BE2C (cell line): ENCODE measurements around the gene TSTD2.
A peak's percentile ranks its signal among the peaks of the same experiment; 100 is the strongest.

Experiments used
- DNase-seq: peaks from one replicate; pipeline ENCODE4 v3.0.0-alpha.2; 2020
- H3K27me3 ChIP-seq: fragments of 250-450 bp; sonication (Bioruptor Pico); 2 replicates; pipeline ENCODE4 v1.5.1; 2020; ENCODE audit warnings: mild to moderate bottlenecking
- H3K36me3 ChIP-seq: fragments of 250-450 bp; sonication (Bioruptor Pico); 2 replicates; pipeline ENCODE4 v1.5.1; 2020; ENCODE audit warnings: mild to moderate bottlenecking
- H3K4me1 ChIP-seq: fragments of 250-450 bp; sonication (Bioruptor Pico); 2 replicates; pipeline ENCODE4 v1.5.1; 2020
- H3K4me3 ChIP-seq: 2 replicates; pipeline ENCODE4 v1.5.1; 2011; ENCODE audit warnings: low read depth, low read length
- H3K9me3 ChIP-seq: fragments of 250-450 bp; sonication (Bioruptor Pico); 2 replicates; pipeline ENCODE4 v1.5.1; 2020
- CTCF ChIP-seq: IDR thresholded peaks from 2 replicates; pipeline ENCODE4 v1.5.1; 2012; ENCODE audit warnings: mild to moderate bottlenecking, low read depth, low read length

The TSTD2 gene

GRCh38 chr9:97557606-97558095 is 75.5 kb downstream of the TSTD2 start:
- H3K36me3 ChIP-seq = peaks cover 70% of the 10 kb centered on the region
- no peak overlapping the region for H3K4me3 ChIP-seq
- TF ChIP-seq CTCF = no peak
- peak; percentile 87 for DNase-seq
- no peaks in the 10 kb centered on the region for H3K27me3 ChIP-seq
- no peaks in the 10 kb centered on the region for H3K9me3 ChIP-seq
- H3K4me1 ChIP-seq = peaks cover 45% of the 10 kb centered on the region

GRCh38 chr9:97556721-97557605 is 76.2 kb downstream of the TSTD2 start:
- Histone ChIP-seq H3K36me3 (peaks cover 70% of the 10 kb centered on the region), H3K9me3 (no peaks in the 10 kb centered on the region), H3K4me3 (no peak overlapping the region), H3K4me1 (peaks cover 40% of the 10 kb centered on the region), H3K27me3 (no peaks in the 10 kb centered on the region)
- DNase-seq = no peak
- peak; percentile 12; the same call in 1 of the 2 replicates for TF ChIP-seq CTCF

GRCh38 chr9:97556036-97556720 is 77.0 kb downstream of the TSTD2 start:
- Histone ChIP-seq H3K36me3 (peaks cover 65% of the 10 kb centered on the region), H3K4me1 (peaks cover 35% of the 10 kb centered on the region), H3K9me3 (no peaks in the 10 kb centered on the region), H3K4me3 (no peak overlapping the region), H3K27me3 (no peaks in the 10 kb centered on the region)
- peak; percentile 45 for DNase-seq
- no peak for TF ChIP-seq CTCF

GRCh38 chr9:97555164-97555563 is 78.0 kb downstream of the TSTD2 start:
- DNase-seq = no peak
- TF ChIP-seq CTCF = no peak
- no peak overlapping the region for H3K4me3 ChIP-seq

GRCh38 chr9:97554566-97555075 is 78.5 kb downstream of the TSTD2 start:
- Histone ChIP-seq H3K4me1 (peaks cover 30% of the 10 kb centered on the region), H3K4me3 (no peak overlapping the region), H3K9me3 (no peaks in the 10 kb centered on the region), H3K27me3 (no peaks in the 10 kb centered on the region), H3K36me3 (peaks cover 68% of the 10 kb centered on the region)
- DNase-seq = no peak
- TF ChIP-seq CTCF = no peak

More at GRCh38 chr9:97555164-97555563, 78.0 kb downstream of the TSTD2 start:
- Histone ChIP-seq H3K36me3 (peaks cover 63% of the 10 kb centered on the region), H3K9me3 (no peaks in the 10 kb centered on the region), H3K4me1 (peaks cover 30% of the 10 kb centered on the region), H3K27me3 (no peaks in the 10 kb centered on the region)
